Thoracic aorta (tissue), 2 donors: ENCODE measurements around the gene PARVB. TPM values are rescaled to one million over a fixed set of nuclear protein-coding genes. Genes with fewer than 3 reads are reported as not detected.

Experiments
- ATAC-seq: fragments of 150-250 bp; one replicate; pipeline ENCODE4 v1.8.0; 2017; ENCODE audit warnings: low read depth; ENCODE audit not compliant: insufficient number of reproducible peaks, low FRiP score
- DNase-seq: peaks from one replicate; pipeline ENCODE4 v3.0.0-alpha.2; 2020; ENCODE audit warnings: low spot score
- H3K27ac ChIP-seq, 2 donors: fragments of 200-600 bp; sonication (generic); 1 replicate in 1 of 2; 2 replicates in 1 of 2; pipeline ENCODE4 v1.5.1; 2016; ENCODE audit warnings: mild to moderate bottlenecking in 2 of 2, moderate library complexity in 2 of 2
- H3K27me3 ChIP-seq: fragments of 200-600 bp; sonication (generic); replicated peaks from 2 replicates; pipeline ENCODE4 v1.6.0; 2016; ENCODE audit warnings: mild to moderate bottlenecking; ENCODE audit not compliant: insufficient read depth
- H3K36me3 ChIP-seq: fragments of 200-600 bp; sonication (generic); one replicate; pipeline ENCODE4 v1.5.1; 2016
- H3K4me1 ChIP-seq, 2 donors: fragments of 200-600 bp; sonication (generic); 1 replicate in 1 of 2; 2 replicates in 1 of 2; pipeline versions ENCODE4 v1.5.1 to v1.6.0; 2016; ENCODE audit warnings: low read depth in 2 of 2, mild to moderate bottlenecking in 1 of 2; ENCODE audit not compliant: control insufficient read depth in 1 of 2
- H3K4me3 ChIP-seq: fragments of 200-600 bp; sonication (generic); 2 replicates; pipeline ENCODE4 v1.5.1; 2016; ENCODE audit warnings: mild to moderate bottlenecking
- H3K9me3 ChIP-seq: fragments of 200-600 bp; sonication (generic); 2 replicates; pipeline ENCODE4 v1.5.1; 2016
- total RNA-seq, 2 donors: library from RNA; depleted of rRNA; stranded (reverse); fragments of >200 nt; gene quantifications; one replicate each; pipeline versions ENCODE4 v1.1.0 to v1.2.3, GENCODE V29; 2016
- TF ChIP-seq, protein P1 (sequence below): fragments of 200-600 bp; sonication (generic); IDR thresholded peaks from one replicate; pipeline ENCODE4 v1.5.1; 2019; ENCODE audit warnings: antibody characterized with exemption

The PARVB gene
- total RNA-seq, 2 donors from 2014 or later: 15.3 to 17.2 TPM

DNA sequence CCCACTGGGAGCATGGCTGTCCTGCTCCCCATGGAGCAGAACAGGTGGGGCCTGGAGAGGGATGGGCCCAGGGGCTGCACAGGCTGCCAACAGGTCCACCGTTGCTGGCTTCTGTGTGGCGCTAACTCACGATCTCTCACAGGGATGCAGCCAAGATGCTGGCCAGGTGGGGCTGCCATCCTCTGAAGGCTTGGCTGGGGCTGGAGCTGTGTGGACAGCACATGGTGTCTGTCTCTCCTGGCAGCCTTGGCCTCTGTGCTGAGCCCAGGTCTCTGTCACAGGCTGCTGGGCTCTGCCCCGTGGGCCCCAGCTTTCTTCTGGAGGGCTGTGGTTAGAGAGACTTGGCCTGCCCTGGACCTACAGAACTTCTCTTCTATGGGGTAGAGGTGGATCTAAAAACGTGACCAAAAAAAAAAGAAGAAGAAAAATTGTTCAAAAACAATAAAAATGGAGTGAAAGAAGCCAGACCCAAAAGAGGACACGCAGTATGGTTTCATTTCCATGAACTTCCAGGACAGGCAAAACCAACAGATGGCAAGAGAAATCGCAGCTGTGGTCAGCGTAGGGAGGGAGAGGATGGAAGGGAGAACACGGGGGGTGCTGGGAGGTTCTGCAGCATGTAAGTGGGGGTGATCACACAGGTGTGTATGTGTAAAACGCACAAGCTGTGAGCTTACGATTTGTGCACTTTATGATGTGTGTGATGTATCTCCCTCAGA is 168.9 kb downstream of the PARVB start:
- H3K4me1 ChIP-seq: no peaks in the 10 kb centered on the region
- no peak for DNase-seq
- H3K27ac ChIP-seq: no peak overlapping the region
- no peaks in the 10 kb centered on the region for H3K36me3 ChIP-seq
- H3K27me3 ChIP-seq: no peaks in the 10 kb centered on the region
- TF ChIP-seq, protein P1, sequence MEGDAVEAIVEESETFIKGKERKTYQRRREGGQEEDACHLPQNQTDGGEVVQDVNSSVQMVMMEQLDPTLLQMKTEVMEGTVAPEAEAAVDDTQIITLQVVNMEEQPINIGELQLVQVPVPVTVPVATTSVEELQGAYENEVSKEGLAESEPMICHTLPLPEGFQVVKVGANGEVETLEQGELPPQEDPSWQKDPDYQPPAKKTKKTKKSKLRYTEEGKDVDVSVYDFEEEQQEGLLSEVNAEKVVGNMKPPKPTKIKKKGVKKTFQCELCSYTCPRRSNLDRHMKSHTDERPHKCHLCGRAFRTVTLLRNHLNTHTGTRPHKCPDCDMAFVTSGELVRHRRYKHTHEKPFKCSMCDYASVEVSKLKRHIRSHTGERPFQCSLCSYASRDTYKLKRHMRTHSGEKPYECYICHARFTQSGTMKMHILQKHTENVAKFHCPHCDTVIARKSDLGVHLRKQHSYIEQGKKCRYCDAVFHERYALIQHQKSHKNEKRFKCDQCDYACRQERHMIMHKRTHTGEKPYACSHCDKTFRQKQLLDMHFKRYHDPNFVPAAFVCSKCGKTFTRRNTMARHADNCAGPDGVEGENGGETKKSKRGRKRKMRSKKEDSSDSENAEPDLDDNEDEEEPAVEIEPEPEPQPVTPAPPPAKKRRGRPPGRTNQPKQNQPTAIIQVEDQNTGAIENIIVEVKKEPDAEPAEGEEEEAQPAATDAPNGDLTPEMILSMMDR: no peak
- H3K9me3 ChIP-seq: no peaks in the 10 kb centered on the region
- H3K4me3 ChIP-seq: no peak overlapping the region
- ATAC-seq: no peak

GRCh38 chr22:44193535-44193891 is 169.4 kb downstream of the PARVB start:
- no peak for ATAC-seq
- no peaks in the 10 kb centered on the region for H3K9me3 ChIP-seq
- no peaks in the 10 kb centered on the region for H3K36me3 ChIP-seq
- H3K27ac ChIP-seq: no peak overlapping the region
- TF ChIP-seq, protein P1: no peak
- DNase-seq: no peak
- no peak overlapping the region for H3K4me3 ChIP-seq
- H3K27me3 ChIP-seq: no peaks in the 10 kb centered on the region
- no peaks in the 10 kb centered on the region for H3K4me1 ChIP-seq

- Histone ChIP-seq H3K4me1 (no peaks in the 10 kb centered on the region), H3K9me3 (no peaks in the 10 kb centered on the region), H3K4me3 (no peak overlapping the region), H3K36me3 (no peaks in the 10 kb centered on the region), H3K27ac (no peak overlapping the region), H3K27me3 (no peaks in the 10 kb centered on the region)
- TF ChIP-seq, protein P1: no peak
- no peak for ATAC-seq
- no peak for DNase-seq
Measured at GRCh38 chr22:44194569-44194968, 170.5 kb downstream of the PARVB start.

GRCh38 chr22:44195189-44195871 is 171.2 kb downstream of the PARVB start:
- Histone ChIP-seq H3K27ac (no peak overlapping the region), H3K27me3 (no peaks in the 10 kb centered on the region), H3K4me1 (no peaks in the 10 kb centered on the region), H3K4me3 (no peak overlapping the region), H3K9me3 (no peaks in the 10 kb centered on the region), H3K36me3 (no peaks in the 10 kb centered on the region)
- ATAC-seq: no peak
- TF ChIP-seq, protein P1: no peak
- no peak for DNase-seq

DNA sequence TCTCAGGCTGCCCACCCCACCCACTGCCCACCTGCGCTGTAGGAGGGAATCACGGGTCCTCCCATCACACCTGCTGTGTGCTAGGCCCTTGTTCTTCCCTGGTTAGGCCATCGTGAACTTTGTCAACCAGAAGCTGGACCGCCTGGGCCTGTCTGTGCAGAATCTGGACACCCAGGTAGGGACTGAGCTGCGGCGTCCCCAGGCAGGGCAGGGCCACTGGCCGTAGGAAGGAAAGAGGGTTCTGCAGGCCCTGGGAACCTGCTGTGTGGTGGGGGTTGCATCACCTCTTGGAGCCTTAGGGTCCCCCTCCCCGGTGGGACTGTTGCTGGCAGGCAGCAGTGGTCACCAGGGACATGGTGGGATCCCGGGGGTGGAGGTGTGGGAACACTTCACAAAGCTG is 172.1 kb downstream of the PARVB start:
- TF ChIP-seq, protein P1: no peak
- DNase-seq: no peak
- no peak overlapping the region for H3K4me3 ChIP-seq
- peaks cover 0 to under 1% of the 10 kb centered on the region in 2 donors for H3K4me1 ChIP-seq
- no peaks in the 10 kb centered on the region for H3K36me3 ChIP-seq
- H3K27ac ChIP-seq: no peak overlapping the region
- ATAC-seq: no peak
- H3K27me3 ChIP-seq: no peaks in the 10 kb centered on the region
- no peaks in the 10 kb centered on the region for H3K9me3 ChIP-seq
